HG02981 (cell line): ENCODE data around the gene SLC6A9.

Experiments used
- ATAC-seq: cut with Tn5 transposase; IDR thresholded peaks from one replicate; pipeline ENCODE4 v1.9.1; 2021; ENCODE audit warnings: mild to moderate bottlenecking, moderate library complexity; ENCODE audit not compliant: unreplicated experiment

SLC6A9 gene

DNA sequence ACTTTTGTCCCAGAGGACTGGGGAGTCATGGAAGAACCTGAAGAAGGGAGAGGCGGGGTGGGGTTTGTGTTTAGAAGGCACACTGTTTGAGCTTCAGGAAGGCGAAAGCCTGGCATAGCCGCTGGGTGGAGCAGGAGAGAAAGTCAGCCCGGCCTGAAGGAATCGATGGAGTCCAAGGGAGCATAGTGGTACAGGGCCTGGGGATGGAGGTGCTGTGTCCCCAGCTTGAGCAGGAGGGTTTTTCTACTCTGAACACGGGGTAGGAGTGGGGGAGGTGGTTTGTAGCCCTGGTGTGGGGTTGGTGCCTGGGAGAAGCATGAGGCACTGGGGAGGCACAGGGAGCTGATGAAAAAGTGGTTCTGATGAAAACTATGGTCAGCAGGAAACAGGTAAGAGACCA, 44.5 kb downstream of the SLC6A9 start:
- ATAC-seq, result no peak

- no peak for ATAC-seq
Measured at GRCh38 chr1:43985984-43986595, 45.2 kb downstream of the SLC6A9 start.

DNA sequence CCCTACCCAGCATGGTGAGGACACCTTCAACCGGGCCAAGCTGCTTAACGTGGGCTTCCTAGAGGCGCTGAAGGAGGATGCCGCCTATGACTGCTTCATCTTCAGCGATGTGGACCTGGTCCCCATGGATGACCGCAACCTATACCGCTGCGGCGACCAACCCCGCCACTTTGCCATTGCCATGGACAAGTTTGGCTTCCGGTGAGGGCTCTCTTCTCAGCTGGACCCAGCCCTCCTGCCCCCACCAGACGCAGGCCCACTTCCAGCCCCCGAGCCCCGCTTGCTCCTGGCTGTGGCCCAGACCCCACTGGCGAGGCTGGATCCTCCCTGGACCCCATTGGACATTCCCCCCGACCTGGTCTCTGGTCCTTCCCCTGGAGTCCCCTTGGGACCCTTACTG, 46.4 kb downstream of the SLC6A9 start:
- ATAC-seq, result no peak

- no peak for ATAC-seq
Measured at GRCh38 chr1:43983253-43983899, 47.9 kb downstream of the SLC6A9 start.

DNA sequence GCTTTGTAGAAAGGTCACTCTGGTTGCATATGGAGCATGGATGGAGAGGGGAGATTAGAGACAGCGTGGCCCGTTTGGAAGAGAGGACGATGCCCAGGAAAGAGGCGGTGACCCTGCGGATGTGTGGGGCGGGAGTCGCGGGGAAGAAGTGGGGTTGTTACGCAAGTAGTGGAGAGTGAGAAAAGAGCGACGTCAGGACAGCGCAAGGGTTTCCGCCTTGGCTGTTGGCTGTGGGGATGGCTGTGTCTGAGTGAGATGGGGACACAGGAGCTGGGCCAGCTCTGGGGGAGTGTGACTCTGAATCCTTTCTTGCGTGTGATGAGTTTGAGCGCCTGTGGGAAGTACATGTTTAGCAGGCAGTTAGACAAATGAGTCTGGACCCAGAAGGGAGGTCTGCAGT, 48.5 kb downstream of the SLC6A9 start:
- ATAC-seq, result no peak

DNA sequence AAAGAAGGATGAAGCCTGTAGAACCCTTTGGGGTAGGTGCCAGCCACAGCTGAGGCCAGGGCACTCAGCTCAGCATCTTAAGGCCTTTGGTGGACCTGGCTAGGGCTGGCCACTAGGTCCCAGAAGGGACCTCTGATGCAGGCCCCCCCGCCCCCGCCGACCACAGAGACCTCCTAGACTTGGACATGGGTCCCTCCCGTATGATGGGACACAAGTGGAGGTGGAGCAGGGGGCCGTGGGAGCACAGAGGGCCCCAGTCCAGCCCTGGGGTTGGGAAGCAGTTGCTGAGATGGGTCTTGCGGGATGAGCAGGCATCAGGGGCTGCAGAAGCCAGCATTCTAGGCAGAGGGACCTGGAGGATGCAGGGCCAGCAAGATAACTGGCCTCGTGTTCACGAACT, 49.0 kb downstream of the SLC6A9 start:
- no peak for ATAC-seq

- ATAC-seq, result no peak
Measured at GRCh38 chr1:43981636-43982035, 49.6 kb downstream of the SLC6A9 start.

- ATAC-seq, result no peak
Measured at GRCh38 chr1:43981135-43981491, 50.1 kb downstream of the SLC6A9 start.

DNA sequence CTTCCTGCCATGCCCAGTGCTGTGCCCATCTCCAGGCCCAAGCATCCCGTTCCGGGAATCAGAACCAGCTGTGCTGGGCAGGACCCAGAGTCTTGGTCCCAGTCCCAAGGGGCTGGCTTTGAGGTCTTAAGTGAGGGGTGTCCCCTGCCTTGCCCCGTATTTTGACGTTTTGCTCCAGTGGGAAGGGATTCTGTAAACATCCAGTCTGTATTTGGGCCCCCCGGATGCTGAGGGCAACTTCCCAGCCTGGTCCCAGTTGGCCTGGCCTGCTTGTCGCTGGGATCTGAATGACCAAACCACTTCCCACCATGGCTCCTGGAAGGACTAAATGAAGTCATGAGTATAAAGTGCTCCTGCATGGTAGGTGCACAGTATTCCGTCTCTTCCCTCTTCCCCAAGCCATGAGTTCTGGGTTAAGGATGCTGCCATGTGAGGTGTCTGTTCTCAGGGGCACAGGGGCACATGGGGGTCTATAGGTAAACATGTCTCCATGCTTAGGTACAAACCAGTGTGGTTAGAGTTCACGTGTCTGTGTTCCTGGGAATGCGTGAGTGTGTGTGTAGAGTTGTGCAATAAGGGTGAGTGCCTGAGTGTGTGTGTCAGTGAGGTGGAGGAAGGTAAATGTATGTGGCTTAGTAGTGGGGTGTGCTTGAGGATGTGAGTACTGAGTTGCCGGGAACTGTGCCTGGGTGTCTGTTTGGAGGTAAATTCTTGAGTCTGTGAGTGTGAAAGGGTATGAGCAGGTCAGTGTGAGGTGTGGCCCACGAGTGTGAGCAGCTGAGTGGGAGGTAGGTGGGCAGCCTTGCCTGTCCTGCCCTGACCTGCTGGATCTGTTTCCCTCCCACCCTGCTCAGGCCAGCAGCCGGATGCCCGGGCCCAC, 50.8 kb downstream of the SLC6A9 start:
- no peak for ATAC-seq

- ATAC-seq, result no peak
Measured at GRCh38 chr1:43979528-43980254, 51.6 kb downstream of the SLC6A9 start.

- no peak for ATAC-seq
Measured at GRCh38 chr1:43979261-43979527, 52.1 kb downstream of the SLC6A9 start.

DNA sequence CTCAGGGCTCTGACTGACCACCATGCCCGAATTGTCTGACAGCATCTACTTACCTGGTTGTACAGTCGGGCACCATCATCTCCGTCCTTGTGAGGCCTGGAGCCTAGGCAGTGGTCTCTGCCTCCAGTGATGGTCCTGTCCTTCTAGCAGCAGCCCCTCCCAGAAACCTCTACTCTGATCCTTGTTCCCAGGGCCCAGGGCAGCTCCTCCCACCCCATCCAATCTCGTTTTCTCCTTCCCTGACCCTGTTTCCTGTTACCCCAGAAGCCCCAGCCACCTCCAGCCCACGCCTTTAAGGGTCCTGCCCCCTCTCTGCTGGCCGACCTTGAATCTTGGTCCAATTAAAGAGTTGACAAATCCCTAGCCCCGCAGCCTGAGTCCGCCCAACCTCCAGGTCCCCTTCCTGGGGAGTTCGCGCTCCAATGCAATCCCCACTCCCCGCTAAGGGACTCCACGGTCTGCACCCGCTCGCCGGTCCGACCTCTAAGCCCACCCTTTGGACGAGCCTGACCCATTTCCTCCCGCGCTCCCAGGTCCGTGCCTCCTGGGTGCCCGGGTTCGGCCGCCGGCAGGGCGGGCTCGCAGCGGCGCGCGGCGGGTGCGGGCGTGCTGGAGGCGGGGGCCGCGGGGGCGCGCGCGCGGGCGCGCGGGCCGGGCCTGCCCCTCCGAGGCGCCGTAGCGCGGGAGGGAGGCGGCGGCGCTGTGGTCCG, 52.6 kb downstream of the SLC6A9 start, which contains the start of gene B4GALT2:
Gene B4GALT2 (plus strand): TSS at position 660 of the 710 bp plus-strand sequence. CDS start 1,951 bp downstream, outside the sequence.
- ATAC-seq, result no peak

- no peak for ATAC-seq
Measured at GRCh38 chr1:43978264-43978550, 53.1 kb downstream of the SLC6A9 start.

- no peak for ATAC-seq
Measured at GRCh38 chr1:43977376-43978263, 53.6 kb downstream of the SLC6A9 start.

DNA sequence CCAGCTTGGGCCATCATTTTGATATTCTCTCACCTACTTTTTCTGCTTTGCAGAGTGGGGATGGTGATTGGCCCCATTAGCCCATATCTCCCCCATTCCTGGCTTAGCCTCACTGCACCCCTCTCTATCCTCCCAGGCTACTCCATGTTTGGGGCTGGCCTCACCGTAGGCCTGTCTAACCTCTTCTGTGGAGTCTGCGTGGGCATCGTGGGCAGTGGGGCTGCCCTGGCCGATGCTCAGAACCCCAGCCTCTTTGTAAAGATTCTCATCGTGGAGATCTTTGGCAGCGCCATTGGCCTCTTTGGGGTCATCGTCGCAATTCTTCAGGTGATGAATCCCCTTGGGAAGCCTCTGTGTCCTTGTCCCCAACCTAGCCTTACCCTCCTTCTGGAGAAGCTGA, 54.4 kb downstream of the SLC6A9 start:
- no peak for ATAC-seq

- no peak for ATAC-seq
Measured at GRCh38 chr1:43976045-43976444, 55.2 kb downstream of the SLC6A9 start.

DNA sequence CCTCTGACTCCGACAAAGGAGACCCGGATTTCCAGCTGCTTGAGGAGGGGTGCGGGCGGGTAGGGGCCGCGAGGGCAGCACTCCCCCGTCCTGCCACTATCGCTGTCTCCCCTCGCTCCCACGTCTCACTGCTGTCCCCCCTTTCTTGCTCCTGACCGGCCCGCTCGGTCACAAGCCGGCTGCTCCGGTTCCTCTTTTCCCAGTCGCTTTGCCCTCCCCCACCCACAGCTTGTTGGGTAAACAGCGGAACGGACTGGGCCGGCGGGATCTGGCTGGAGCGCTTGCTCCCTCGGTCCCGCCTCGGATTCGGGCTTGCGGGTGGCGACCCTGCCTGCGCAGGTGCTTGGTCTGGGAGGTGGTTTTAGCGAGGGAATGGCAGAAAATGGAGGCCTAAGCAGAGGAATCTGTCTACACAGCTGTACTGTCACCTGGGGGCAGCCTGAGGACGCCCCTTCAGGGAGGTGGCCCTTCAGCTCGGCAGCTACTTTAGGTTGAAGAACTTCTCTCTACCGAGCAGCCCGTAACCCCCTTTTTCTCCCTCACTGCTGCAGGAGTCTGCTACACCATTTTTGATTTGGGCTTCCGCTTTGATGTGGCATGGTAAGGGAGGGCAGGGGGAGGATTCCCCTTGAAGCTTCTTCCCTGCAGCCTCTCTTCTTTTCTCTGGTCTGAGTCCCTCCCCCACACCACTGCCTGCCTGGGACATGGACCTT, 55.9 kb downstream of the SLC6A9 start:
- ATAC-seq, result no peak

- ATAC-seq, result peak; percentile 61
Measured at GRCh38 chr1:43974443-43975248, 56.6 kb downstream of the SLC6A9 start, which contains the start of gene ATP6V0B. Gene ATP6V0B, plus strand, starts transcription at chr1:43974960. Its CDS starts 81 bp downstream, at chr1:43975041.
